Left renal cortex interstitium (tissue), 4 donors: Measurements from ENCODE around the gene KCNN1. TPM values are rescaled to one million over a fixed set of nuclear protein-coding genes. Genes with fewer than 3 reads are reported as not detected.
"Not testable (repeated sequence)": the region's sequence is repeated elsewhere in the genome, so short reads cannot be mapped to it uniquely, and the experiment has no call there.

Source experiments
- DNase-seq, 4 donors: peaks; one replicate each; pipeline ENCODE4 v3.0.0-alpha.2; 2013; ENCODE audit warnings: low read depth in 4 of 4, low spot score in 2 of 4, missing footprints in 1 of 4
- polyA plus RNA-seq, 4 donors: library from polyadenylated mRNA; unstranded; fragments of 120-200 nt; gene quantifications; one replicate each; pipeline ENCODE4 v1.2.1, GENCODE V29; 2013; ENCODE audit not compliant: insufficient read length in 4 of 4

KCNN1 gene
- polyA plus RNA-seq, 4 donors, result 5.6 to 8.4 (median 7.0) TPM

DNA sequence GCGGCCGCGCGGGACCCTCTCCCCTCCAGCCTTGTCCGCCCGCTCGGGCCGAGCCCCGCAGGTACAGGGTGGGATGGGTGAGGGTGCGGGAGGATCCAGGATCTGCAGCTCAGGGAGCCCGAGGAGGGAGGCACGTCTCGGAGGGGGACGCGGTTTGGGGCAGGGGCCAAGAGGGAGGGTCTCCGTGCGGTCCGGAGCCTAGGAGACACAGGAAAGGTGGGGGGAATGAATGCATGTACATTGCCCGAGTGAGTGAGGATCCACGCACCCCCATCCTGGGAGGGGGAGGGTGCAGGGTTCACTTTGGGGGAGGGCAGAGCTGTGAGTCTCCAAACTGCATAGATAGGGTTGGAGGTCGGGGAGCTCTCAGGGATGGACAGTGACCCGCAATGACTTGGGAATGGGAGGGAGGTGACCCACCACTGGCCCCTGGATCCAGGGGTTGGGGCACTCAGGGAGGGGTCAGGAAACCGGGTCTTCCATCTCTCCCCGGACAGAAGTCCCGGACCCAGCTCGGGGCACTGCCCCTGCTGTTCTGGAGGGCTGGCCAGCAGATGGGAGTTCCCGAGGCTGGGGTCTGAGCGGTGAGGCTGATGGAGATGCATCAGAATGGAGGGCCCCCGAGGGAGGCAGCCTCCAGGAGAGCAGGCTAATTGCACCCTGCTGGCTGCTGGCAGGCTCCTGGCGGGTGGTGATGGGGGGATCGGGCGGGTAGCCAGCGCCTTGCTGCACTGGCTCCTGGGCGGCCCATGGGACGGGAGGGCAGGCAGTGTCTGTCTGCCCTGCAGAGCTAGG is 547 bp downstream of the KCNN1 start:
- DNase-seq, result no peak

DNA sequence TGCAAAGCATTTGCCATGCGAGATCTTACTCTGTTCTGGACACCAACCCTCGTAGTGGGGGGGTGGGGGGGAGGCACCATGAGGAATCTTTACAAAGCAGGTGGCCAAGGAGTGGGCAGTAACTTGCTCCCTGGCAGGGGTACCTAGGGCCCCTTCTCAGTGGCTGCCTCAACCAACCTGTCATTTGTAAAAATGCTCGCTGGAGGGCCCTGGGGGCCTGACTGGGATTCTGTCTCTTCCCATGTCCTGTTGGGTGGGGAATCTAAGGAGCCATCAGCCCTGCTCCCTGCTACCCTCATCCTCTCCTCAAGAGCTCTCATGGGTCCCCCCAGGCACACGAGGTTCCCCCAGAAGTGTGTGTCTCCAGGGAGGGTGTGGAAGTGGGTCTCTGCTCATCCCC is 1.5 kb downstream of the KCNN1 start:
- no peak for DNase-seq

DNA sequence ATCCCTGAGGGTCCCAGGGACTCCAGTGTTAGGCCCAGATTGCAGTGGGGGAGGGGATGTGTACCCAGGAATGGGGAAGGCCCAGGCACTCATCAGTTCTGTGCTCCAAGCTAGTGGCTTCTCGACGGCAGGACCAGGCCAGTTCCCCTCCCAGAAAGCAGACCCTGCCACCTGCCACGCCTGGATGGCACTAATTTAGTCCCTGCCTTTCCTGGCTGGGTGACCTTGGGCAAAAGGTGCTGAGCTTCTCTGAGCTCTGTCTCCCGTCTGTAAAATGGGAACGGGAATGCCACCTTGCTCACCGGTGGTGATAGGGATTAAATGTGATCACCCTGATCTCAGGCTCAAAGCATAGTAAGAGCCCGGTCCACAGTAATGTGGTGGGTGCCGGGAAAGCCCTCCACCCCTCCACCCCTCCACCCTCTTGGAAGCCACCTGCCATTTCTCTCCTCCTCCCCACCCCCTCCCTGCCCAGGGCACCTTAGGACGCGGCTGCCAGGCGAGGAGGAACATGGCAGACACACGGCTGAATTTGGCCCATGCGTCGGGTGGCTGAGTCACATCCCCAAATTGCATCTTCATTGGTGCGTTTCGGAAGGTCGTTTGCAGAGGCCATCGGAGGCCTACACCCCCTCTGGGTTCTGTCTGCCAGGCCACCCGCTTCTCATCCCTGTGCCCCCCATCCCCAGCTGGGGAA is 2.3 kb downstream of the KCNN1 start:
- no peak for DNase-seq

DNA sequence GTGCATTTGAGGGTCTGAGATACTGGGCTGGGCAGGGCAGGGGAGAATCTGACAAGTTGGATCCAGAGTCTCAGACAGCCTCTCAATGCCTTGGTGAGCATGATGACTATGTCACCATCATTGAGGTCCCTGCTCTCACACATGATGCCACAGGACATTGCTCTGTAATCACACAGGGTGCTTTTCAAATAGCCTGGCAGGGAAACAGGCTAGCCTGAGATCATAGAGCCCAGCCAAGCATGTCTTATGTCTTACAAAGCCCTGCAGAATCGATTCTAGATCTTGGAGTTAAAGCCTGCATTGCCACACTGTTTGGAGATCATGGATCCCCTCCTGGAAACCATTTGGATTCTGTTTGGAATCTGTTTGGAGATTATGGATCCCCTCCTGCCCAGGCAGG is 5.3 kb downstream of the KCNN1 start:
- no peak for DNase-seq

DNA sequence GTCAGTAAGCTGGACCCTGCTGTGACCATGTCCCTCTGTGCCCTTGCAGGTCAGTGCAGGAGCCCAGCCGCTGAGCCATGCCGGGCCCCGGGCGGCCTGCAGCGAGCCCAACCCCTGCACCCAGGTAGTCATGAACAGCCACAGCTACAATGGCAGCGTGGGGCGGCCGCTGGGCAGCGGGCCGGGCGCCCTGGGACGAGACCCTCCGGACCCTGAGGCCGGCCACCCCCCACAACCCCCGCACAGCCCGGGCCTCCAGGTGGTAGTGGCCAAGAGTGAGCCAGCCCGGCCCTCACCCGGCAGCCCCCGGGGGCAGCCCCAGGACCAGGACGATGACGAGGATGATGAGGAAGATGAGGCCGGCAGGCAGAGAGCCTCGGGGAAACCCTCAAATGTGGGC is 6.9 kb downstream of the KCNN1 start:
- no peak for DNase-seq

DNA sequence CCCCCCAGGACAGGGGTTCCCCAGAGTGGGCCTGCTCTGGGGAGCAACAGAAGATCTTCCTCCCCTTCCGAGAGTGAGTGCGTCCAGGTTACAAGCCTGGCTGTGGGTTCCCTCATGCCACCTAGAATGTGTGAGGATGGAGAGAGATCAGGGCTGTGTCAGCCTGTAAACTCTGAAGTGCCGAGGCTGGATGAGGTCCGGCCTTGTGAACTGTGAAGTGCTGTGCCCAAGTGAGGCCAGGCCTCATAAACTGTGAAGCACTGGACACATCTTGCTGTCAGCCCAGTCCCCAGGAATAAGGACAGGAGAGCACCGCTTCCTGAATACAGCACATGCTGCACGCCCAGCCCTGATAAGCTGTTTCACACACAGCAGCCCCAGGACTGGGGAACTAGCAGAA is 7.6 kb downstream of the KCNN1 start:
- no peak for DNase-seq

DNA sequence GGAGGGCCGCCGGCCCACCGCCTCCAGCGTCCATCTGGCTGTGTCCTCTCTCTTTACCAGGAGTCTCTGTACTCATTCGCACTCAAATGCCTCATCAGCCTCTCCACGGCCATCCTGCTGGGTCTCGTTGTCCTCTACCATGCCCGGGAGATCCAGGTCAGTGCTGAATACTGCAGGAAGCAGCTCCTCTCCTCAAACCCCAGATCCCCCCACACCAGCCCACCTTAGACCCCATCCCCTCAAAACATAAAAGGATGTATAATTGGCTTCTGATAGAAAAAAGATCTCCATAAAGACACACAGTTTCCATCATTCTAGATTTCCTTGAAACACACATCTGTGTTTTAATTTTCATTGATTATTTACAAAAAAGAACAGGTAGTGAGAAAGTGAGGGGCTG is 8.1 kb downstream of the KCNN1 start:
- no peak for DNase-seq

DNA sequence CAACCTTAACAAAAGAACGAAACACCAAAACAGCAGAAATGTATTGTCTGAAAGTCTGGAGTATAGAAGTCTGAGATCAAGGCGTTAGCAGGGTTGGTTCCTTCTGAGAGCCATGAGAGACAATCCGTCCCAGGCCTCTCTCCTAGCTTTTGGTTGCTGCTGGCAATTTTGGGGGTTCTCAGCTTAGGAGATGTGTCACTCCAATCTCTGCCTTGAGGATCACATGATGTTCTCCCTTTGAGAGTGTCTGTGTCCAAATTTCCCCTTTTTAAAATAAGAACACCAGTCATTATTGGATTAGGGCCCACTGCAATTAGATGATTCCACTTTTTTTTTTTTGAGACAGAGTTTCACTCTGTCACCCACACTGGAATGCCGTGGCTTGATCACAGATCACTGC is 10.1 kb downstream of the KCNN1 start:
- no peak for DNase-seq

DNA sequence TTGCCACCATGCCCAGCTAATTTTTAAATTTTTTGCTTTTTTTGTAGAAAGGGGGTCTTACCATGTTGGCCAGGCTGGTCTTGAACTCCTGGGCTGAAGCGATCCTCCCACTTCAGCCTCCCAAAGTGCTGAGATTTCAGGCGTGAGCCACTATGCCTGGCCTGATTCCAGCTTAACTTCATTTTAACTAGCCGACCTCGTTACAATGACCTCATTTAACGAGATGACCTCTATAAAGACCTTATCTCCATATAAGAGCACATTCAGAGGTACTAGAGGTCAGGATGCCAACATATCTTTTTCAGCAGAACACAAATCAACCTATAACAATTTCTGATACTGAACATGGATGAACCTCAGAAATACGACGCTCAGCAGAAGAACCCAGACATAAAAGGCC is 10.6 kb downstream of the KCNN1 start:
- DNase-seq, result no peak

DNA sequence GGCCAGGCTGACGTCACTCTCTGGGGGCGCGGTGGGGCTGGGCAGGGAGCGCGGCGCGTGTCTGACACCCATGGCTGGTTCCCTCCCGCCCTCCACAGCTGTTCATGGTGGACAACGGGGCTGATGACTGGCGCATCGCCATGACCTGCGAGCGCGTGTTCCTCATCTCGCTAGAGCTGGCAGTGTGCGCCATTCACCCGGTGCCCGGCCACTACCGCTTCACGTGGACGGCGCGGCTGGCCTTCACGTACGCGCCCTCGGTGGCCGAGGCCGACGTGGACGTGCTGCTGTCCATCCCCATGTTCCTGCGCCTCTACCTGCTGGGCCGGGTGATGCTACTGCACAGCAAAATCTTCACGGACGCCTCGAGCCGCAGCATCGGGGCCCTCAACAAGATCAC is 14.7 kb downstream of the KCNN1 start:
- DNase-seq, result no peak

DNA sequence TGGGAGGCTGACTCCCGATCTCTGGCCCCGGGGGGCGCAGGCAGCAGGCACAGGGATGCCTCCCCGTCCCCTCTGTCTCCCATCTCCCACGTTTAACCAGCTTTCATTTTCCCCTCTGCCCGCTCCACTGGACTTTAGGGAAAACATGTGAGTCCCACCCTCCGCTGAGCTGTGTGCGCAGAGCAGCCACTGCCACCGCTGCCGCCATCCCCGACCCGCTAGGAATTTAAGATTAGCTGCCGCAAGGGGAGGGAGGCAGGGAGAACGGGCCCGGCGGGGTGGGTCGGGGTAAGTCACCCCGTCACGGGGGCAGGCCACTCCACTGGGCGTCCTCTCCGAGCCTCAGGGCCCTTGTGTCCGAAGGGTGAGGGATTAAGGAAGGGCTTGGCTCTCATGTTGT is 15.5 kb downstream of the KCNN1 start:
- no peak for DNase-seq

DNA sequence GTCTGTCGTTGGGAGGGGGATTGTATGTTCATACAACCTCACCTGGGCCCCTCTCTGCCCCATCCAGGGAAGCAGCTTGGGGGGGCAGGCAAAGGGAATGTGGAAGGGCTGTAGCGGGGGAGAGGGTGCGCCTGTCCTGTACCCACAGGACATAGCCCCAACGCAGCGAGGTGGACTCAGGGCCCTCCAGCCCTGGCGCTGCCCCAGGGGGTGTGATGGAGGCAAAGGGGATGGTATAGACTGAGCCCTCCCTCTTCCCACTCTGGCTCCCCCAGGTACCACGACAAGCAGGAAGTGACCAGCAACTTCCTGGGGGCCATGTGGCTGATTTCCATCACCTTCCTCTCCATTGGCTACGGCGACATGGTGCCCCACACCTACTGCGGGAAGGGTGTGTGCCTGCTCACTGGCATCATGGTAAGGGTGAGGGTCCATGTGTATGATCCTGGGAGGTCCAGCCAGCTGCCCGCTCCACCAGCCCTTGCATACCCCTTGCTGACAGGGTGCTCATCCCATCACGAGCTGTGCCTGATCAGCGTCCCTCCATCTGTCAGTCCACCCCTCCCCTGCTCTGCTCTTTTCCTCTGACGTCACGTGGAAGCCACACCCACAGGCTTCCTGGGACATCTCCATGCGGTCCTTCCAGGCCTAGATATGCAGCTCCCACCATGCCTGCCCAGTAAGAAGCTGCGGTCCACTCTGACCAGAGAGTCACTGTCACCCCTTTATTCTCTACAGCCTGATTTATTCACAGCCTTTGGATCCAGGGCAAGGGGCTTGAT is 18.3 kb downstream of the KCNN1 start:
- DNase-seq, result no peak

DNA sequence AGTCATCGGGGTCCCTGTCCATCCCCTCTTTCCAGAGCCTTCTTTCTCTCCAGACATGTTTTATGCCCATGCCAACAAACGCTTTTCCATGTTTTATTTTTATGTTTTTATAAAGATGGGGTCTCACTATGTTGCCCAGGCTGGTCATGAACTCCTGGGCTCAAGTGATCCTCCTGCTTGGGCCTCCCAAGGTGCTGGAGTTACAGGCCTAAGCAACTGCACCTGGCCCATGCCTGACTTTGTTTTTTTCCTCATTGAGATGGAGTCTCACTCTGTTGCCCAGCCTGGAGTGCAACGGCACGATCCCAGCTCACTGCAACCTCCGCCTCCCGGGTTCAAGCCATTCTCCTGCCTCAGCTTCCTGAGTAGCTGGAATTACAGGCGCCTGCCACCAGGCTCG is 19.7 kb downstream of the KCNN1 start:
- not testable (repeated sequence) for DNase-seq

DNA sequence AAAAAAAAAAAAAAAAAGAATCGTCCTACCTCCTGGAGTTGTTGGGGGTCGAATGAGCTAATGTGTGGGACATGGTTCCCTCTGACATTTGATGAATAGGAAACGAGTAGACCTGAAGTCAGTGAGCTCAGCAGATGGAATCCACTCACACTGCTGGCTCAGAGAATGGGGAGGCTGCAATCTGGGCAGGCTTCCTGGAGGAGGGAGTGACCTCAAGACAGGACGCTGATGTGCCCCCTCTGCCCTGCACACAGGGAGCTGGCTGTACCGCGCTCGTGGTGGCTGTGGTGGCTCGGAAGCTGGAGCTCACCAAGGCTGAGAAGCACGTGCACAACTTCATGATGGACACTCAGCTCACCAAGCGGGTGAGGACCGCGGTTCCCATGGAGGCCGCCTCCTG is 21.3 kb downstream of the KCNN1 start:
- DNase-seq, result no peak

DNA sequence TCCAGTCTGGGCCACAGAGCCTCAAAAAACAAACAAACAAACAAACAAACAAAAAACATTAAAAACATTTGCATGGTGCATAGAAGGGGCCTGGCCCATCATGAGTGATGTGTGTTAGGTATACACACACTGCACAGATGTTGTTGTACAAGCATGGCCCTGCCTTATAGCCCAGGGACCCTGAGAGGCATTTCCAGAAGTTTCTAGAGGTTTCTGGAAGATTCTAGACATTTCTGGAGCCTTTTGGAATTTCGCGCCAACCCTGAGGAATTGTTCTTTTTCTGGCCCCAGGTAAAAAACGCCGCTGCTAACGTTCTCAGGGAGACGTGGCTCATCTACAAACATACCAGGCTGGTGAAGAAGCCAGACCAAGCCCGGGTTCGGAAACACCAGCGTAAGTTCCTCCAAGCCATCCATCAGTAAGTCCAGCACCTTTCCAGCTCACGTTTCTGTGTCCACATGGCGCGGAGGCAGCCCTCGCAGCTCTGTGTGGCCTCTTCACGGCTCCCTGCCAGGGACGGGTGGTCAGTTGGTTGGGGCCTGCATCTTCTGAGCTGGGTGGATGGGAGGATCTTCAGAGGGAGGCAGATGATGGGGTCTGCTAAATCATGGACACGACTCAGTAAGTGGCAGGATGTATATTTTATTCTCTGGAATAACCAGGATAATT is 22.7 kb downstream of the KCNN1 start:
- DNase-seq, result no peak

DNA sequence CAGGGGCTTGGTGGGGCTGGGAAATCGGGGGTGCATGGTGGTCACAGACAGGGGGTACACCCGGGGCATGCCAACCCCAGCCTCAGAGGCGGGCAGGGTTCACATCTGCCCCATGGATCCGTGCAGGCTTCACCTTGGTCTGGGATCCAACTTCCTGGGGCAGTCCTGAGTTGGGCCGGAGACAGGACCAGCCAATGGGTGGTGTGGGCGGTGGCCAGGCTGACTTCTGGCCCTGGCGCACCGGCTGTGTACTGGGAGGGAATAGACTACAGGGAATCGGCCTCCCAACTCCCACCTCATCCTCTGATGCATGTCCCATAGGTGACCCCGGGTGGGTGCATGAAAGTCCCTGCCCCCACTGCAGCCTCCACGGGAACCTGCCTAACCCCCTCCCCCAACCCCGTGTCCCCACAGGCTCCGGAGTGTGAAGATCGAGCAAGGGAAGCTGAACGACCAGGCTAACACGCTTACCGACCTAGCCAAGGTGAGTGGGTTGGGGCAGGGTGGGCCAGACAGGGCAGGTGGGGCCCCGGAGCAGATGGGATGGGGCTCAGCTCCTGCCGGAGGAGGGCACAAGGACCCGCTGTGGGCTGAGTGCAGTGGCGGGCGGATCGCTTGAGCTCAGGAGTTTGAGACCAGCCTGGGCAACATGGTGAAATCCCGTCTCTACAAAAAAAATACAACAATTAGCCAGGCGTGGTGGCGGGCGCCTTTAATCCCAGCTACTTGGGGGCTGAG is 26.3 kb downstream of the KCNN1 start:
- no peak for DNase-seq

DNA sequence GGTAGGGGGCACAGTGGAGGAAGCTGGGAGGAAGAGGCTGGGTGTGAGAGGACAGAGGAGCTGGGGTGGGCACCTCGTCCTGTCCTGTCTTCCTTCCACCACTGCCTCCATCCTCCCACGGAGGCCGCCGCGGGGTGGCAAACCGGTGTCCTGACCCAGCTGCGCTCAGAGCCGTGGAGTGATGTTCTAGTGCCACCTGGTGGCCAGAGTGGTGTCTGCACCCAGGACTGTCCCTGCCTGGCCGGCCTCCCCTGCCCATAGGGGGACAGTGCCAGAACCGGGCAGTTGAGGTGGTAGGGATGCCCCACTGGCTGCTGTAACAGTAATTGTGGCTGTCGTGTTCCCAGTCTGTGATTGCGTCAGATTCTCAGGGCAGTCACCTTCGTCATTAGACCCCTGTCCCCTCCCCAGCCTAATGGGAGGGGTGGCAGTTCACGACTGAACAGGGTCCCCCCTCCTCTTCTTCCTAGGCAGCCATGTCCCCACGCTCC is 30.0 kb downstream of the KCNN1 start:
- peak in 3 of 4 donors; percentile 51 to 66 (median 54) for DNase-seq

DNA sequence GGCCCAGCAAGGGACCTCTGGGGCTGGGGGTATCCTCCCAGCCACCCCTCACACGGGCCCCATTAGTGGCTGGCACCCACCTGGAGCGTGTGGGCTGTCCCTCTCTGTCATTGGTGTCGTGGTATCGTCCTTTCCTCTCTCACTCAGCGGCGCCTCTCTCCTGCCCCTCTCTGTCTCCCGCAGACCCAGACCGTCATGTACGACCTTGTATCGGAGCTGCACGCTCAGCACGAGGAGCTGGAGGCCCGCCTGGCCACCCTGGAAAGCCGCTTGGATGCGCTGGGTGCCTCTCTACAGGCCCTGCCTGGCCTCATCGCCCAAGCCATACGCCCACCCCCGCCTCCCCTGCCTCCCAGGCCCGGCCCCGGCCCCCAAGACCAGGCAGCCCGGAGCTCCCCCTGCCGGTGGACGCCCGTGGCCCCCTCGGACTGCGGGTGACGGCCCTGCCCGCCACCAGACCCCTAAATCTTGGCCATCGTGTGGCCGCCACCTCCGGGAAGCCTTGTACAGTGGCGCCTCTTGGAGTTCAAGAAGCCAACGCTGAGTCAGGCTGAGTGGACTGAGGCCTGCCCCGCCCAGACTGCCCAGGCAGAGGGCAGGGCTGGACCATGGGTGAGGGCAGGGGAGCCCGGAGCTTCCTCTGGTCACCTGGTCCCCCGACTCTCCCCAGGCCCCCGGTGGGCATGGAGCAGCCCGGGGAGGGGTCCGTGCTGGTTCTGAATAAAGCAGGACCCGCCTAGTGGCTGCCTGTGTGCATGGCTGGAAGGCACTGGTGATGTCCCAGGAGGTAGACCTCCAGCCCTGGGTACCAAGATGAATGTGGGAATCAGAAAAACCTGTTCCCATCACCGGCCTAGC is 31.3 kb downstream of the KCNN1 start:
- no peak for DNase-seq

DNA sequence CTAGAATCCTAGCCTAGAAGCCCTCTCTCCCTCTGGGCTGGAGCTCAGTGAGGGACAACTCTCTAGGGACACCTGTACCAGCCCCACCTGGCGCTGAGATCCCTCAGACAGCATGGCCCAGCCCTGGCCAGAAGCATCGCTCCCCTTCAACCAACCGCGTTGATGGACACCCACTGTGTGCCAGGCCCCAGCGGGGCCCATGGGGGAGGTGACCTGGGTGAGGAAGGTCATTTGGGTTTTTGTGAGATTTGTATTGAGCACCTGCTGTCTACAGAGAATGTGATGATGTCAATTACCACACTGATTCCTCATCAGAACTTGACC is 31.9 kb downstream of the KCNN1 start:
- no peak for DNase-seq
